C4-2B (cell line): ENCODE measurements around the gene TRERF1.

Source experiments
- H3K27ac ChIP-seq: fragments of 450-650 bp; 2 replicates; pipeline ENCODE4 v1.5.1; 2017
- ZFX ChIP-seq: fragments of 450-650 bp; IDR thresholded peaks from 2 replicates; pipeline ENCODE4 v1.6.1; 2017
- TF ChIP-seq, protein P1 (sequence below): fragments of 450-650 bp; conservative IDR thresholded peaks from 2 replicates; pipeline ENCODE4 v1.5.1; 2017; ENCODE audit warnings: mild to moderate bottlenecking

Gene TRERF1

DNA sequence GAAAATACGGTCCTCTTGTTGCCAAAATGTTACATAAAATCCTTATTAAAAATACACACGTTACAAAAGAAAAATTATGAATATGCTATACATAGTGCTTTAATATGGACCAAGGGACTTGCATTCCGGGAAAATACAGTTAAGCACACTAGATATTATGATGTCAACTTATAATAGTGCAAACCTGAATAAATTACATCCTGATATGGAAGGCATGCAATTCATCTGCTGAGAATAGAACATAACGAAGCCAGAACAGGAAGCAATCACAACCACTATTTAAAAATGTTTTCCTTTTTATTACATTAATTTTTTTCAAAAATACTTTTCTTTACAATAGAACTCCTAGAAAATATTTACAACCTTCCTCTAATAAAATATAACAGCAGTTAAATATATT is 226.3 kb downstream of the TRERF1 start:
- TF ChIP-seq ZFX: no peak
- TF ChIP-seq, protein P1, sequence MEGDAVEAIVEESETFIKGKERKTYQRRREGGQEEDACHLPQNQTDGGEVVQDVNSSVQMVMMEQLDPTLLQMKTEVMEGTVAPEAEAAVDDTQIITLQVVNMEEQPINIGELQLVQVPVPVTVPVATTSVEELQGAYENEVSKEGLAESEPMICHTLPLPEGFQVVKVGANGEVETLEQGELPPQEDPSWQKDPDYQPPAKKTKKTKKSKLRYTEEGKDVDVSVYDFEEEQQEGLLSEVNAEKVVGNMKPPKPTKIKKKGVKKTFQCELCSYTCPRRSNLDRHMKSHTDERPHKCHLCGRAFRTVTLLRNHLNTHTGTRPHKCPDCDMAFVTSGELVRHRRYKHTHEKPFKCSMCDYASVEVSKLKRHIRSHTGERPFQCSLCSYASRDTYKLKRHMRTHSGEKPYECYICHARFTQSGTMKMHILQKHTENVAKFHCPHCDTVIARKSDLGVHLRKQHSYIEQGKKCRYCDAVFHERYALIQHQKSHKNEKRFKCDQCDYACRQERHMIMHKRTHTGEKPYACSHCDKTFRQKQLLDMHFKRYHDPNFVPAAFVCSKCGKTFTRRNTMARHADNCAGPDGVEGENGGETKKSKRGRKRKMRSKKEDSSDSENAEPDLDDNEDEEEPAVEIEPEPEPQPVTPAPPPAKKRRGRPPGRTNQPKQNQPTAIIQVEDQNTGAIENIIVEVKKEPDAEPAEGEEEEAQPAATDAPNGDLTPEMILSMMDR: no peak
- H3K27ac ChIP-seq: no peak overlapping the region

DNA sequence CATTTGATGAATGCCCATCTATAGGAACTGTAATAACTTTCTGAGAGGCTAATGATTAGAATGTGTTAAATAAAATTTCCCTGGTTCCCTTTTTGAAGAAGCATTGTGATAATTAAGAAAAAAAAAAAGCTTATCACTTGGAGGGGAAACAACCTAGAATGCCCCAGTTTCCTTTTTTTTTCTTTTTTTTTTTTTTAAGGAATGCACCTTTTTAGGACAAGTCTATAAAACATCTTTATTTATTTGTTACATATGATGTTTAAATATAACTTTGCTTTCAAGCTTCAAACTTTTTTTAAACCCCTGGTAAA is 226.7 kb downstream of the TRERF1 start:
- no peak overlapping the region for H3K27ac ChIP-seq
- TF ChIP-seq, protein P1: no peak
- no peak for TF ChIP-seq ZFX

DNA sequence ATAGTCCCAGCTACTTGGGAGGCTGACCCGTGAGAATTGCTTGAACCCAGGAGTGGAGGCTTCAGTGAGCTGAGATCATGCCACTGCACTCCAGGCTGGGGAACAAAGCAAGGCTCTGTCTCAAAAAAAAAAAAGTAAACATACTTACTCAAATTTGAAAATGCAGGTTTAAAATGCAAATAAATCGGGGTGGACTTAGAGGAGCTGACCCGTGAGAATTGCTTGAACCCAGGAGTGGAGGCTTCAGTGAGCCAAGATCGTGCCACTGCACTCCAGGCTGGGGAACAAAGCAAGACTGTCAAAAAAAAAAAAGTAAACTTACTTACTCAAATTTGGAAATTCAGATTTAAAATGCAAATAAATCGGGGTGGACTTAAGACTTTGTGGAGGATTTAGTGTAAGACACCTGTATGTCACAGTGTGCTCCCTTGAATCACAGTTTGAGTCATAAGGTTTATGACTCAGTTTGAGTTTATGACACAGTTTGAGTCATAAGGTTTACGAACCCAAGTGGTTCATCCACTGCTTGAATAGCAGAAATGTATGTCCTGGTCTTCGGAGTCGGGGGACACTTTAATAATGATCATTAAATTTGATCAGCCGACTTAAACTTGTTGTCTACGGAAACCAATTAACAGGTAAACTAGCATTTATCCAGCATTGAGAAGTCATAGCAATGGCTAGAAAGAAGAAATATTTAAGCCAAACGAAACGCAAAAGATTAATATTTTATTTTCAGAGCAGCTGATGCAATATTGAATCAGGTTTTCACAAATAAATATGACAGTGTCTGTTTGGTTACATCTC is 227.3 kb downstream of the TRERF1 start:
- no peak overlapping the region for H3K27ac ChIP-seq
- TF ChIP-seq ZFX: no peak
- TF ChIP-seq, protein P1: no peak

DNA sequence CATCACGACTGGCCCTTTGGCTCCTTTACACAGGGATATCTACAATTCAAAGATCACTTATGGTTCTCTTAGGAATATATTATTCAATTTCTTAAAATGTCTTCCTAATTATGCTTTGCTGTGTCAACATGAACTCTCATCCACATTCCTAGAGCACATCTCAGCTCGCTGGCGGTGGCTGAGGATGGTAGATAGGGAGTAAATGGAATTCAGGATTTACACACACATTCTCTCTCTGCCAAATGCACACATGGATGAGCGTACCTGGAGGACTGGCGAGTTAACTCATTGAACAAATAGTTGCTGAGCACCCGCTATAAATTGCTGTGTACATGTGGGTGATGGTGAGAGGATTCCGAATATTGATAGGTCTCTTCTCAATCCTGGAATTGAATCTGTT is 229.3 kb downstream of the TRERF1 start:
- TF ChIP-seq ZFX: no peak
- TF ChIP-seq, protein P1: no peak
- H3K27ac ChIP-seq: no peak overlapping the region

DNA sequence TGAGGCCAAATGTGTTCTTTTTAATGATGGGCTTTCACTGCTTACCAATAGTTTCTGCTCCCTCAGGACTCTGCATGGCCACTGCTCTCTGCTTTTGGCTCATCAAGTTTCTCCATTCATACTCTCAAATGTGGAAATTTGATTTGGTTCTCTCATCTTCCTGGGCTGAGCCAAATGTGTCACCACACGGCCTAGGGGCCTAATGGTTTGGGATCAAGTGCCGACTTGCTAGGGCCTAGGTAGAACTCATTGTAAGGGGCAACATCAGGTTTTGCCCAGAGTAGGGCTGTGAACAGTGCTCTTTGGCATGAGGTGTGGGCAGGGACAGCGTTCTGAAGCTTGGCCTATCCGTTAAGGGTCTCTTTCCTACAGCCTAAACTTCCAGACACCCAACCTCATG is 230.2 kb downstream of the TRERF1 start:
- H3K27ac ChIP-seq: no peak overlapping the region
- TF ChIP-seq, protein P1: no peak
- TF ChIP-seq ZFX: no peak

DNA sequence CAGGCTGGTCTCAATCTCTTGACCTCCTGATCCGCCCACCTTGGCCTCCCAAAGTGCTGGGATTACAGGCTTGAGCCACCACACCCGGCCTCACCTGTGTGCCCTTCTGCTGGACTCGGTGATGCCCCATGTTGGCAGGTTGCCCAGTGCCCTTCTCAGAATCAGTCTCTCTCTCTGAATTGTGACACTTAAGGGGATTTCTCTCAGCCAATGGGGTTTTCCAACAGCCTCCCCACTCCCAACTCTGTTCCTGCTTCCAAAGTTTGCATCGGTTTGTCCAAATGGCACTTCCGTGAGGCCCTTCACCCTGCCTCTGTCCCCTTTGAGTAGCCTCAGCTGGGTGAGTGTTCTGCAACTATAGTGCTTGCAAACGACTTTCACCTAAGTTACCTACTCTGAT is 230.9 kb downstream of the TRERF1 start:
- H3K27ac ChIP-seq: no peak overlapping the region
- TF ChIP-seq, protein P1: no peak
- TF ChIP-seq ZFX: no peak

DNA sequence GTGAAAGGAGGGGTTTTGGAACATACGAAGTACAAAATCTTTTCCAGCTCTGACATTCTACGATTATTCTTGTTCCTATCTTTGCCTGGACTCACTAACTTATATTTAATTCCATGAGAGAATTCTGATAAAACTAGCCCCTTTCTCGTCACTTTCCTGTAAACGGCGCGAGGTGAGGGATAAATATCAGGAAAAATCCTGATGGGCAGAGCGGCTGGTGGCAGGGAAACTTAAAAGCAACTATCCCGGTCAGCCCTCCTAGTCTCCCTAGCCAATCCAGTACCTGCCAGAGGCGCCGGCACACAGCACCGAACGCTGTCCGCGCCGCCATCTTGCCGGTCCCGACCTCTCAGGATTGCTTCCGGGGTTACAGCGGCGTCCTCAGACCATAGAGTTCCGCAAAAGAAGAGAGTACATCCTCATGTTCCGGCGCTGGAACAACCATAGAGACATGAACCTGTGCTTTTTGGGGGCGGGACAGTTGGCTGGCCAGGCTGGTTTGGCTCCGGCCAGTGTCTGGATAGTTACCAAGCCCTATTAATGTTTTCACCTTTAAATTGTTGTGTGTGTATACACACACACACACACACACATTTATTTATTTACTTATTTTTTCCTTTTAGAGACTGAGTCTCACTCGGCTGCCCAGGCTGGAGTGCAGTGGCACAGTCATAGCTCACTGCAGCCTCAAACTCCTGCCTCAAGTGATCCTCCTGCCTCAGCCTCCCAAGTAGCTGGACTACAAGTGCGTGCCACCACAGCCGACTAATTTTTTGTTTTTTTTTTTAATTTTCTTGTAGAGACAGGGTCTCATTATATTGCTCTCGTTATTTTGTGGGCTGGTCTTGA is 234.0 kb downstream of the TRERF1 start, which contains the start of gene MRPS10:
TSS of gene MRPS10 (minus strand) at position 343 of the 849 bp plus-strand sequence. CDS start at position 331, 12 bp downstream.
- TF ChIP-seq ZFX: no peak
- TF ChIP-seq, protein P1: no peak
- peak within 1 kb of the TSS; percentile 75 for H3K27ac ChIP-seq
